OCI-M2 (cell line): Measurements from ENCODE around the gene RBM39.
"Not testable (repeated sequence)": the region's sequence is repeated elsewhere in the genome, so short reads cannot be mapped to it uniquely, and the experiment has no call there.

ENCODE experiments used
- DNase-seq: peaks from one replicate; lab custom pipeline; 2025; ENCODE audit not compliant: unreplicated experiment; lab: John Stamatoyannopoulos, UW

Gene RBM39

DNA sequence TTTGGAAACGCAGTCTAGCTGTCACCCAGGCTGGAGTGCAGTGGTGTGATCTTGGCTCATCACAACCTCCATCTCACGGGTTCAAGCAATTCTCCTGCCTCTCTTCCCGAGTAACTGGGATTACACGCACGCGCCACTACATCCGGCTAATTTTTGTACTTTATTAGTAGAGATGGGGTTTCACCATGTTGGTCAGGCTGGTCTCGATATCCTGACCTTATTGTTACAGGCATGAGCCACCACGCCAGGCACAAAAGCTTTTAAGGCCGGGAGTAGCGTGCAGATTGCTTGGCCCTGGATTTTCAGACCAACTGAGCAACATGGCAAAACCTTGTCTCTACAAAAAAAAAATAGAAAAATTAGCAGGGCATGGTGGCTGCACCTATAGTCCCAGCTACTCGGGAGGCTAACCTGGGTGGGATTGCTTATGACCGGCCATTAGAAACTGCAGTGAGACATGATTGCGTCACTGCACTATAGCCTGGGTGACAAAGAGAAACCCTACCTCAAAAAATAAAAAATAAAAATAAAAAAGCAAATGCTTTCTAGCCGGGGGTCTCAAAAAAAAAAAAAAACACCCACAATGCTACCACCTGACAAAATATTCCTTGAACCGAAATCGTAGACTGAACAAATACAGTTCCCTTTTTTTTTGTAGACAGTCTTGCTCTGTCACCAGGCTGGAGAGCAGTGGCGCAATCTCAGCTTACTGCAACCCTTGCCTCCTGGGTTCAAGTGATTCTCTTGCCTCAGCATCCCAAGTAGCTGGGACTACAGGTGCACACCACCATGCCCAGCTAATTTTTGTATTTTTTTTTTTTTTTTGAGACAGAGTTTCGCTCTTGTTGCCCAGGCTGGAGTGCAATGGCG, 15.0 kb downstream of the RBM39 start:
- DNase-seq = no peak

DNA sequence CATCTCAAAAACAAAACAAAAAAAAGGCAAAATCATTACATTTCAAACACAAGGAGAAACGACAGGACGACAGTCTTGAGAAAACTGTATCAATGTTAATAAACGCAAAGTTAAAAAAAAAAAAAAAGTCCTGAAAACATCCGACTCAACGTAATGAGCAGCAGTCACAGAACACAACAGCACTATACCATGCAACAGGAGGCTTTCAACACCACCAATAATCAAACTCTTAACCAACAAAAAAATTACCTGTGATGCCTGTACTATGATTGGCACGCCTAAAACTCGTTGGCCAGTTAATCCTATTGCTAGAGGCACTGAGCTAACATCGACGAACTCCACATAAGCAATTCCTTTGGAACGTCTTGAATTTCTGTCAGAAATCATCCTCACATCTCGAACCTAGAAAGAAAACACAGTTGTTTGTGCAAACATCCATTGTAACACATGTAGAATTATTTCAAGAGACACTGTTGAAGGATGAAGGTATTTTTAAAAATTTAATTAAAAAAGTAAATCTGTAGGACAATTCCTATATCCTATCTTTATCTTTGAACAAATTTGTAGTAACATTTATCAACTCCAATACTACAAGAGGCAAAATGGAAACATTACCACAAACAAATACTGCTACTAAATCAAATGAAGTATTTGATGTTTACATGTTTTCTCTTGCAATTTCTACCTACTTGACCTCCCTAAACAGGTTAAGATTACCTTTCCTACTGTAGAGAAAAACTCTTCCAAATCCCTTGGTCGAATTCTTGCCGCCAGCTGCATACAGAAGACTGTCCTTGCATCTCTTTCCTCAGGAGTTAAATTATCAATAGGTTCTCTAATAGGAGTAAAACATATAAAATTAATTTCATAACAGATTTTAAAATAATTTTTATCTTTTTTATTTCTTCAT, 17.5 kb downstream of the RBM39 start:
- no peak for DNase-seq

DNA sequence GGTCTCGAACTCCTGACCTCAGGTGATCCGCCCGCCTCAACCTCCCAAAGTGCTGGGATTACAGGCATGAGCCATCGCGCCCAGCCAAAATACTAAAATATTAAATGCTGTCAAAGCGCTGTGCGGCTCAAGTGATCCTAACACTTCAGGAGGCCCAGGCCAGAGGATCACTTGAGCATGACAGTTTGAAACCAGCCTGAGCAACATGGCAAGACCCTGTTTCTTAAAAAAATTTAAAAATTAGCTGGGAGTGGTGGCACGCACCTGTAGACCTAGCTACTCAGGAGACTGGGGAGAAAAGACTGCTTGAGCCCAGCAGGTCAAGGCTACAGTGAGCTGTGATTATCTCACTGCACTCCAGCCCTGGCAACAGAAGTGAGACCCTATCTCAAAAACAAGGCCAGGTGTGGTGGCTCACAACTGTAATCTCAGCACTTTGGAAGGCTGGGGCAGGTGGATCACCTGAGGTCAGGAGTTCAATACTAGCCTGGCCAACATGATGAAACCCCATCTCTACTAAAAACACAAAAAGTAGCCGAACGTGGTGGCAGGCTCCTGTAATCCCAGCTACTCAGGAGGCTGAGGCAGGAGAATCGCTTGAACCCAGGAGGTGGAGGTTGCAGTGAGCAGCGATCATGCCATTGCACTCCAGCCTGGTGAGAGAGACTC, 18.3 kb downstream of the RBM39 start:
- DNase-seq = not testable (repeated sequence)

DNA sequence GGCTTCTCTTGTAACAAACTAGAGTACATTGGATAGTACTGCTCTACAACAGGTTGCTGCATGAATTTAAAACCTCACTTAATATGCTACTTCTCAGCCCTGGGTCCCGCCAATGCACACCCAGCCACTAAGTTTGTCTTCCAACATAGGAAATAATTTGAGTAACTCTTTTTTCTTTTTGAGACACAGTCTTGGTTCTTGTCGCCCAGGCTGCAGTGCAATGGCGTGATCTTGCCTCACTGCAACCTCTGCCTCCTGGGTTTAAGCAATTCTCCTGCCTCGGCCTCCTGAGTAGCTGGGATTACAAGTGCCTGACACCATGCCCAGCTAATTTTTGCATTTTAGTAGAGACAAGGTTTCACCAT, 18.8 kb downstream of the RBM39 start:
- not testable (repeated sequence) for DNase-seq

DNA sequence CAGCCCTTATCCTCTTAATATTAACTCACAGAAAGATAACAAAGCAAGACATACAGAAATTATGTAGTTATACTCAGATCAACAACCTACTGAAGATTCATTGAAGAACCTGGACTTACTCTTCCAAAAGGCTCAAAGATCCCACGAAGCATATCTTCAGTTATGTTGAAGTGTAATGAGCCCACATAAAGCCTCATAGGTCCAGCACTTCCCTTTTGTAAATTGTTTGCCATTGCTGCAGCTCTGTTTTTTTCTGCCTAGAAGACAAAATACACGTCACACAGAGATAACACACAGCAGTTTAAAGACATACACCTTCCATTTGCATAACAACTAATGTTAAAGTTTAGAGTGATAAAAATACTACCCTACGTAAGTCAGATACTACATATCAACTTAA, 20.4 kb downstream of the RBM39 start:
- DNase-seq = no peak

DNA sequence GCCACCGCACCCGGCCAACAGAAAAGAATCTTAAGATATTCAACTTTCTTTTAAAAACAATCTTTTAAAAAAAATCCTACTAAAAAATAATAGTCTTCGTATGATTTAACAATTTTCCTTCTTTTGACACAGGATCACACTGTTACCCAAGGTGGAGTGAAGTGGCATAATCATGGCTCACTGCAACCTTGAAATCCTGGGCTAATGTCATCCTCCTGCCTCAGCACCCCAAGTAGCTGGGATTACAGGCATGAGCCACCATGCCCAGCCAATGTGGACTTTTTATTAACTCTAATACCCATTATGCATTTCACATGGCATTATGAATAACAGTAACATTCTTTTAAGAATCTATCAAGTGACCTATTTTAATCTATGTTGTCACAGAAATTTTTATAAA, 20.8 kb downstream of the RBM39 start:
- DNase-seq = no peak

DNA sequence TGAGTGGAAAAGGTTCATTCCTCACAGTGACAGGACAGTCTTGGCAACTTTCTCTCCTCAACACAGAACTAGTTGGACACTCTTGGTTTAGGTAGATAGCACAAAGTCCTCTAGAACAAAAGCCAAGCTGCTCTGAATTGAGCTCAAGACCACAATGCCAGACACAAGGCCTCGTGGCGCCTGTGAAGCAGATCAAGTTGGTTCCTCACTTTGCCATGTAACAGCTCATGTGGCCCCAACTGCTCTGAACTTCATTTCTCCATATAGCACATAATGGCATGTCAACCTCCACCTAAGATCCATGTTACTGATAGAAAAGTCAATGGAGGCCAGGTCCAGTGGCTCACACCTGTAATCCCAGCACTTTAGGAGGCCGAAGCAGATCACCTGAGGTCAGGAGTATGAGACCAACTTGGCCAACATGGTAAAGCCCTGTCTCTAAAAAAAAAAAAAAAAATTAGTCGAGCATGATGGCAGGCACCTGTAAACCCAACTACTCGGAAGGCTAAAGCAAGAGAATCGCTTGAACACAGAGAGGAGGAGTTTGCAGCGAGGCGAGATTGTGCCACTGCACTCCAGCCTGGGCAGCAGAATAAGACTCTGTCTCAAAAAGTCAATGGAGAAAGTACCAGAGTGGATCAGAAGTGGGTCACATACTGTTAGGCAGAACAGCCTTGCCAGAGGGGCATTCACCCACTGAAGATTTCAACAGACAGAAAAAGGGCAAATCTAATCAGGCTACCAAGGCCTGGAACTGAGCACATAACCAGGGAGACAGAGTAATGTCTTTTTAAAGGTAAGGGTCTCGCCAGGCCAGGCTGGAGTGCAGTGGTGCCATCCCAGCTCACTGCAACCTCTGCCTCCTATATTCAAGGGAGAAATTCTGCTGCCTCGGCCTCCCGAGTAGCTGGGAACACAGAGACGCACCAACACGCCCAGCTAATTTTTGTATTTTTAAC, 21.6 kb downstream of the RBM39 start:
- no peak for DNase-seq

DNA sequence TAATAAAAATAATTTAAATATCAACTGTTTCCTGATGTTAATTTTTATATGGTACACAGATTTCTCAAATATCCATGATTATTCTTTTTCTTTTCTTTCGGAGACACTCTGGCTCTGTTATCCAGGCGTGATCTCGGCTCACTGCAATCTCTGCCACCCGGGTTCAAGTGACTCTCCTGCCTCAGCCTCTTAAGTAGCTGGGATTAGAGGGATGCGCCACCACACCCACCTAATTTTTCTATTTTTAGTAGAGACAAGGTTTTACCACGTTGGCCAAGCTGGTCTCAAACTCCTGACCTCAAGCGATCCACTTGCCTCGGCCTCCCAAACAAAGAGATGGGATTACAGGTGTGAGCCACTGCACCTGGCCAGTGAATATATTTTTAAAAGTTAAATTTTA, 22.3 kb downstream of the RBM39 start:
- no peak for DNase-seq

DNA sequence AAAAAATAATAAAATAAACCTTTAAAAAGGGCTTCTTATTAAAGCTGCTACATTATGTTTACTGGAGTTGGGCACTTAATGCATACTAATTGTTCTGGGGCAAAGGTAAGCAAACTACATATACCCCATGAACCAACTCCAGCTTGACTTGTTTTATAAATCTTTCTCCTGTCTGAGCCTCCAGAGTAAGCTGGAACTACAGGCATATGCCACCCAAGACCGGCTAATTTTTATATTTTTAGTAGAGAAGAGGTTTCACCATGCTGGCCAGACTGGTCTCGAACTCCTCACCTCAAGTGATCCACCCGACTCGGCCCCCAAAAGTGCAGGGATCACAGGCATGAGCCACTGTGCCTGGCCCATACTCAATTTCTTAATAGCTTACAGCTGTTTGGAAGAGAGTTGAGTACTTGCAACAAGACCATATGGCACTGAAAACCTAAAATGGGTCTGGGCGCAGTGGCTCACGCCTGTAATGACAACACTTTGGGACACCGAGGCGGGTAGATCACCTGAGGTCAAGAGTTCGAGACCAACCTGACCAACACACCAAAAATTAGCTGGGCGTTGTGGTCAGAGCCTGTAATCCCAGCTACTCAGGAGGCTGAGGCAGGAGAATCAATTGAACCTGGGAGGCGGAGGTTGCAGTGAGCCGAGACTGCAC, 23.0 kb downstream of the RBM39 start:
- DNase-seq = no peak

DNA sequence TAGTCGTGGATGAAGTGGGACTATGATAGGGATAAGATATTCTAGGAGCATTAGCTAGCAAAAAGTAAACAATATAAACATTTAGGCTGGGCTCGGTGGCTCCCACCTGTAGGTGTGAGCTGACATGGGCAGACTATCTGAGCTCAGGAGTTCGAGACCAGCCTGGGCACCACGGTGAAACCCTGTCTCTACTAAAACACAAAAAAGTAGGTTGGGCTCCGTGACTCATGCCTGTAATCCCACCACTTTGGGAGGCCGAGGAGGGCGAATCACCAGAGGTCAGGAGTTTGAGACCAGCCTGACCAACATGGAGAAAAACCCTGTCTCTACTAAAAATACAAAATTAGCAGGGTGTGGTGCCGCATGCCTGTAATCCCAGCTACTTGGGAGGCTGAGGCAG, 23.7 kb downstream of the RBM39 start:
- not testable (repeated sequence) for DNase-seq

DNA sequence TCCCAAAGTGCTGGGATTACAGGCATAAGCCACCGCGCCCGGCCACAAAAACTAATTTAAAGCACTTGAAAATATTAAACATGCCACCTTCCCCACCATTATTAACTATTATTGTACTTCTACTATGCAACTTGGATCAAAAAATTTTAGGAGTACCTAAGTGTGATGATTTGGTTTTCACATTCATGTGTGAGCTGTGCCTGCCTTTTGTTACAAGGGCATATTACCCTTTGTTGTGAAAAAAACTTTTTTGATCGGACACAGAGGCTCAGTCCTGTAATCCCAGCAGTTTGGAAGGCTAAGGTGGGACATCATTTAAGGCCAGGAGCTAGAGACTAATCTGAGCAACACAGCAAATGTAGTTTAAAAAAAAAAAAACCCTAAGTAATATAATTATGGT, 25.7 kb downstream of the RBM39 start:
- no peak for DNase-seq

DNA sequence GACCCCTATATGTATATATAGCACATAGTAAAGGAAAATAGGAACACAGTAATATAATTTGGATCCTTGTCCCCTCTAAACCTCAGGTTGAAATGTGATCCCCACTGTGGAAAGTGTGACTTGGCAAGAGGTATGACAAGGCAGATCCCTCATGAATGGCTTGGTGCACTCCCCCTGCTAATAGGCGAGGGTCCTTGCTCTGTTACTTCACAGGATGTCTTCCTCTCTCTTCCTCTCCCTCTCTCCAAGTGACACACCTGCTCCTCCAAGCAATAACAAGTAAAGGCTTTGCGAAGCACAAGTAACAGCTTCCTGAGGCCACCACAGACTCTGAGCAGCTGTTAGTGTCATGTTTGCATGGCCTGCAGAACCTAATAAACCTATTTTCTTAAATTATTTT, 26.4 kb downstream of the RBM39 start:
- DNase-seq = no peak

DNA sequence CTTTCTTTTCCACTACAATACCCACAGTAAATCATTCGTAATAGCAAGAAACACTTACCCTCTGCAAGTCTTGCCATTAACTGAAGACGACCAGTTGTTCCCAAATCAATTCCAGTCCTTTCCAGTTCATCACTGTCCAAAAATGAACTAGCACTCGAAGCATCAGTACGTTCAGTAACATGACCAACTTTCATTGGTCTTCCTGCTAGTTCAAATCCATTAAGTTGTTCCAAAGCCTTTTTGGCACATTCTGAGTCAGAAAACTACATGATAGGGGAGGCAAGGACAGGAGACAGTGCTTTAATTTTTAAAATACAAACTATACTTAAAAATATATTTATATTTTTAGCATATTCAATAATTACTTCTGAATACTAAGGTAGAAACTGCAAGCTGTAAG, 27.9 kb downstream of the RBM39 start:
- DNase-seq = no peak

DNA sequence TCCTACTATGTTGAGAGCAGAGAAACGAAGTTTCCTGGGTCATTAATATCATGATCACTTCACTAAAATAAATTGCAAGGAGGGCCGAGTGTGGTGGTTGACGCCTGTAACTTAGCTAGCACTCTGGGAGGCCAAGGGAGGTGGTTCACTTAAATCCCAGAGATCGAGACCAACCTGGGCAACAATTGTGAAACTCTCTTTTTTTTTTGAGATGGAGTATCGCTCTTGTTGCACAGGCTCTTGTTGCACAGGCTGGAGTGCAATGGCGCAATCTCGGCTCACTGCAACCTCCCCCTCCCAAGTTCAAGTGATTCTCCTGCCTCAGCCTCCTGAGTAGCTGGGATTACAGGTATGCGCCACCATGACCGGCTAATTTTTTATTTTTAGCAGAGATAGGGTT, 28.9 kb downstream of the RBM39 start:
- not testable (repeated sequence) for DNase-seq

DNA sequence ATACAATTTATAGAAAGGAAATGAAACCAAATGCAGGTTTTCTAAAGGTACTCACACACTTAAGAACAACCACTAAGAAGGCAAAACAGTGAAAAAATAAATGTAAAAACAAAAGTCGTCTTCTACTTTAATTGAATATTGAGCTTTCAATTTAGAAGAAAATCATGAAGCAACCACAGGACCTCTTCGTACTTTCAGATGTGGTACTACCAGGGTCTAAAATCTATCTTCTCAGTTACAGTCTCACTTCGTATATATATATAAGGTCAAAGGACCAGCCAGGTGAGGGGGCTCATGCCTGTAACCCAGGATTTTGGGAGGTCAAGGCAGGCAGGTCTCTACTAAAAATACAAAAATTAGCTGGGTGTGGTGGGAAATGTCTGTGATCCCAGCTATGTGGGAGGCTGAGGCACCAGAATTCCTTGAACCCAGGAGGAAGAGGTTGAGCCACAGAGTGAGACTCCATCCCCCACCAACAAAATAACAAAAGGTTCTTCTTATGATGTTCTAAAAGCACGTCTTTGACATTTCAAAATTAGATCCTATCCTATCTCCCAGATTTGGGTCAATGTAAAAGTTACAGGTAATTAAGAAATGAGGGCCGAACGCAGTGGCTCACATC, 30.4 kb downstream of the RBM39 start:
- DNase-seq = no peak

DNA sequence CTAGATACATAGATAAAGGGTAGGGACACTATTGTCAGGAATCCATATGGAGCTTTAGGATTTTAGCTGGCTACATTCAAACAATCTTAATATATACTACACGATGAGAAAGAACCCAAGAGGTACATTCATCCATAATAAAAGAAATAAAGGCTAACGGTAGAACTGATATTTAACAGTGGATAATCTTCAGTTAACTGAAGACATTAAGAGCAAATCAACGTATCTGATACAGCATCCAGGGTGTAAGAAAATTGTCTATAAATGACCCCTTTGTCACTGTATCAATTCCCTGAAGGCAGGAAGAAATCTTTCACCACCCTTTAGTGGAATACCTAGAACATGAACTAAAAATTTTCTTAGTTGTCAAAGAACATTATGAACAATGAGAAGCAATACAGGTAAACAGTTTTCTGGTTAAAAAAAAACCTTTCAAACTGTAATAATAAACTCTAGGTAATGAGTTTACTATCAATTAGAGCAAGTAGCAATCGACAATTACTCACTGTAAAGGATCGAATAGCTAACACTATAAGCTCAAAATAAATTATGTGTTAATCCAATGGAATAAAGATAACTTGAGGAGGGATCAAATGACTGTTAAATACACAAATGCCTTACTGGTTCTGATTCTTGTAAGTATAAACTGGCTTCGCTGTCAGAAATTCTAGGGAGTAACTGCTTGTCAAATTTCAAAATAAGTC, 31.0 kb downstream of the RBM39 start:
- no peak for DNase-seq

DNA sequence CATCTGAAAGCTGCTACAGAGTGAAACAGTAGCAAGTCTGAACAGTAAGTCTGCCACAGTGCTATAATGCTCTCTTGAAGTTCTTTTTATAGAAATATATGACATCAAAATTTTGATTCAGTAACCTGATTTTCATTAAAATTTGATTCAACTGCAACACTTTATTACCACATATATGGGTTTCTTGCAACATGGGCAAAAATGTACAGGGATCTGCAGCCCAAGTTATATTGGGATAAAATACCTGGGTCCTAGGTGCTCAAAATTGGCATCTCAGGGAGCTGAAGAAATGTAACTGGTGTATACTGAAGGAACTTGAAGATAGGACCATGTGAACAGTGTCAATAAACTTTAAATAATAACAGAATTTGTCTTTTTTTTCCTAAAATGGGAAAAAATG, 32.0 kb downstream of the RBM39 start:
- no peak for DNase-seq

DNA sequence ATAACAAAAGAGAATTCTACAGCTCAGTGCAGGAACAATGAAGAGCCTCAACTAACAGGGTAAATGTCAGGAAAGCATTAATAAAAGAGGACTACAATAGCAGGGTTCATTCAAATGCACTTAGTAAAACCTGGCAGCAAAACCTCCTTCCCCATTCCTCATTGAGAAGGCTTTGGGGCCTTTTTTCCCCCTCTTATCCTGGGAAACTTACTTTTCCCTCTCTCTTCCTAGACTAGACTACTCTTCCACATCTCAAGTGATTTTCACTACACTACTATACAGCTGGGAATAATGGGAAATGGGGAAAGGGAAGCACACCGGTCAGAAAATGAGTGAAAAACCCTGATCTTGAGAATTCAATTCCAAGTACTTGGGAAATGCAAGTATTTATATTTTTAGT, 32.8 kb downstream of the RBM39 start:
- DNase-seq = no peak

DNA sequence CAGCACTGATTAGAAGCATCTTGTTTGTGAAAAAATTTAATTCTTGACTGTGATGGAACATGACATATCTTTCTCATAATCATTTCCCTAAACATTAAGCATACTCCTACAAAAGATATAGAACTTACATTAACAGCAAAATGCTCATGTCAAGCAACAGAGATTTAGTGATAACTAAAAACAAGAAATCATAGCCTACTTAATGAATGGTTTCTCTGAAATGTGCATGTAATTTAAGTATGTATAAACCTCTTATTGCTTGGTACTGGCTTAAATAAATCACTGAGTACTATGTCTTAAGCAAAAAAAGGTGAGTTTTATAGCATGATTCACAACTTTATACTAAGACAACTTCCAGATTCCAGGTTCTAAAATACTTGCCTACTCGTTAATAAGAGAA, 33.6 kb downstream of the RBM39 start:
- no peak for DNase-seq
